Vagina (tissue), 2 donors: ENCODE measurements around the gene KBTBD12.

Source experiments
- POLR2A ChIP-seq, 2 donors: fragments of 450-650 bp; IDR thresholded peaks; one replicate each; pipeline ENCODE4 v1.6.1; 2017; ENCODE audit warnings: antibody characterized with exemption in 2 of 2, mild to moderate bottlenecking in 2 of 2, moderate library complexity in 2 of 2
- POLR2AphosphoS5 ChIP-seq, 2 donors: sonication (generic); formaldehyde crosslinking; IDR thresholded peaks; one replicate each; pipeline ENCODE4 v1.9.0; 2017; ENCODE audit warnings: antibody characterized with exemption in 2 of 2, mild to moderate bottlenecking in 2 of 2, low read depth in 1 of 2; ENCODE audit not compliant: insufficient read depth in 1 of 2
- TF ChIP-seq, protein P1 (sequence below), 3 experiments: fragments of 450-650 bp in 2 of 3; fragments of 200-600 bp in 1 of 3; sonication (generic) in 1 of 3; IDR thresholded peaks; one replicate each; pipeline ENCODE4 v1.5.1; 2017 to 2019; ENCODE audit warnings: antibody characterized with exemption in 3 of 3, mild to moderate bottlenecking in 2 of 3, moderate library complexity in 2 of 3

DNA sequence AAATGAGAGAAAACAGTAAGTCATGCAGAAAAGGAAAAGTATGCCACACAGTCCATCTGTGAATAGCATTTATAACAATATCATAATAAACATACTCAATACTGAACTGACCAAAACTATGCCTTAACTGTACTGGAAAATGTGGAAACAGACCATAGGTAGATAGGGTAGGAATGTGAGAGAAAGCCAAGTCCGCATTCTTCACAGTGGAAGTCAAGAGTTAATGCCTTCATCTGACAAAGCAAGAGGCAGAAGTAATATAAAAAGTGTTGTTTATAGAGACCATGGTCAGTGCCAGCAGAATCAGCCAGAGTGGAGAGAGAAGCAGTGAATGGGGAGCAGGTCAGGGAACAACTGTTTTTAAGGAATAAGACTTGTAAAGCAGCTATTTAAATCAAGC, 52.3 kb downstream of the KBTBD12 start:
- TF ChIP-seq POLR2A (IDR thresholded peaks at IDR 0.05) (no peak), POLR2AphosphoS5 (IDR thresholded peaks at IDR 0.05; ENCODE audit: insufficient read depth in 1 of 2, low read depth in 1 of 2) (no peak)
- TF ChIP-seq, protein P1, sequence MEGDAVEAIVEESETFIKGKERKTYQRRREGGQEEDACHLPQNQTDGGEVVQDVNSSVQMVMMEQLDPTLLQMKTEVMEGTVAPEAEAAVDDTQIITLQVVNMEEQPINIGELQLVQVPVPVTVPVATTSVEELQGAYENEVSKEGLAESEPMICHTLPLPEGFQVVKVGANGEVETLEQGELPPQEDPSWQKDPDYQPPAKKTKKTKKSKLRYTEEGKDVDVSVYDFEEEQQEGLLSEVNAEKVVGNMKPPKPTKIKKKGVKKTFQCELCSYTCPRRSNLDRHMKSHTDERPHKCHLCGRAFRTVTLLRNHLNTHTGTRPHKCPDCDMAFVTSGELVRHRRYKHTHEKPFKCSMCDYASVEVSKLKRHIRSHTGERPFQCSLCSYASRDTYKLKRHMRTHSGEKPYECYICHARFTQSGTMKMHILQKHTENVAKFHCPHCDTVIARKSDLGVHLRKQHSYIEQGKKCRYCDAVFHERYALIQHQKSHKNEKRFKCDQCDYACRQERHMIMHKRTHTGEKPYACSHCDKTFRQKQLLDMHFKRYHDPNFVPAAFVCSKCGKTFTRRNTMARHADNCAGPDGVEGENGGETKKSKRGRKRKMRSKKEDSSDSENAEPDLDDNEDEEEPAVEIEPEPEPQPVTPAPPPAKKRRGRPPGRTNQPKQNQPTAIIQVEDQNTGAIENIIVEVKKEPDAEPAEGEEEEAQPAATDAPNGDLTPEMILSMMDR (IDR thresholded peaks at IDR 0.05) = no peak
